Measurements from ENCODE around the gene RNF150.
"Not testable (repeated sequence)": the region's sequence is repeated elsewhere in the genome, so short reads cannot be mapped to it uniquely, and the experiment has no call there.

The RNF150 gene

DNA sequence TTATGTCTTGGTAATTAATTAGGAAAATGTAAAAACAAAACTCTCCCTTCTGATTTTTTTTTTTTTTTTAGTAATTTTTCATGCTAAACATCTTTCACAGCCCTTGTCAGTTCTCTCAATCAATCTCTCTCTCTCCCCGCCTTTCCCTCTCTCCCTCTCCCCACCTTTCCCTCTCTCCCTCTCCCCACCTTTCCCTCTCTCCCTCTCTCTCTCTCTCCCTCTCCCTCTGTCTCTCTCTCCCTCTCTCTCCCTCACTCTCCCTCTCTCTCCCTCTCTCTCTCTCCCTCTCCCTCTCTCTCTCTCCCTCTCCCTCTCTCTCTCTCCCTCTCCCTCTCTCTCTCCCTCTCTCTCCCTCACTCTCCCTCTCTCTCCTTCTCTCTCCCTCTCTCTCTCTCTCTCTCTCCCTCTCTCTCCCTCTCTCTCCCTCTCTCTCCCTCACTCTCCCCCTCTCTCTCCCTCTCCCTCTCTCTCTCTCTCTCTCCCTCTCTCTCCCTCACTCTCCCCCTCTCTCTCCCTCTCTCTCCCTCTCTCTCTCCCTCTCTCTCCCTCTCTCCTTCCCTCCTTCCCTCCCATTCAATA, 322.6 kb downstream of the RNF150 start:
- not testable (repeated sequence) for H3K27me3 ChIP-seq (ENCODE audit: low read depth, low read length); H3K36me3 ChIP-seq (ENCODE audit: control insufficient read depth in 1 of 2, insufficient read depth in 2 of 2, low read length in 2 of 2); H3K4me3 ChIP-seq (ENCODE audit: low read depth in 1 of 2, low read length in 2 of 2); H3K27ac ChIP-seq (ENCODE audit: low read length); H3K9me3 ChIP-seq (ENCODE audit: control insufficient read depth in 1 of 2, low read length in 2 of 2)
- peaks cover 5 to 13% of the 10 kb centered on the region in 2 donors for H3K4me1 ChIP-seq (ENCODE audit: control insufficient read depth in 1 of 2, insufficient read depth in 2 of 2, low read length in 2 of 2)
